ENCODE measurements around the gene ARMC6. TPM values are rescaled to one million over a fixed set of nuclear protein-coding genes. Genes with fewer than 3 reads are reported as not detected.

ARMC6 gene
- total RNA-seq, 1 experiment from 2014 or later, result 66.5 TPM

DNA sequence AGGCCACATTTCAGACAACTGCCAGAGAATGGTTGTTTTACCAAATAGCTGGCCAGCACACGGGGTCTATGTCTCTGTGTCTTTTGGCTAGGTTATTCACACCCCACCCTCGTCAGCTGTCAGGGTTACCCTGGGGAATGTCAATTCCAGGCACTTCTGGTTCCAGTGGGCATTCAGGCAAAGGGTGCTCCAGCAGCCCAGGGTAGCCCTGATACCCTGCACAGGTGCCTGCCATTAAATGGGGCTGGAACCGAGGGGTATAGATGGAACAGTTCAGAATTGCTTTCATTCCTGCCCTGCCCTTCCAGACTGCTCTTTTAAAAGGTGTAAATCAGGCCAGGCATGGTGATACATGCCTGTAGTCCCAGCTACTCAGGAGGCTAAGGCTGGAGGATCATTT lies 49.2 kb upstream of the ARMC6 start:
- no peak overlapping the region for H3T11ph ChIP-seq (ENCODE audit: low read length)
- no peak overlapping the region for H2BK20ac ChIP-seq (ENCODE audit: low read depth, low read length, poor library complexity, severe bottlenecking)
- no peak overlapping the region for H3K9ac ChIP-seq (ENCODE audit: extremely low read depth, insufficient read length, low read length)
- Mint-ChIP-seq H3K9me3 (no peaks in the 10 kb centered on the region), H3K36me3 (ENCODE audit: insufficient read depth in 1 of 3, low read depth in 3 of 3) (no peaks in the 10 kb centered on the region), H3K4me1 (peaks cover 5 to 7% of the 10 kb centered on the region in 2 experiments; a peak in 2 of 4 replicates), H3K4me3 (no peak overlapping the region), H3K27me3 (ENCODE audit: low read depth) (peaks cover 35% of the 10 kb centered on the region), H3K27ac (no peak overlapping the region)
- no peaks in the 10 kb centered on the region for H3K27me3 ChIP-seq (ENCODE audit: insufficient read depth, low read length)
- H3K9me3 ChIP-seq (ENCODE audit: control insufficient read depth, low read depth, low read length), result no peaks in the 10 kb centered on the region
- no peaks in the 10 kb centered on the region for H3K23me2 ChIP-seq (ENCODE audit: insufficient read length, low read depth, low read length, poor library complexity, severe bottlenecking)
- no peak for DNase-seq
- TF ChIP-seq, protein P1, sequence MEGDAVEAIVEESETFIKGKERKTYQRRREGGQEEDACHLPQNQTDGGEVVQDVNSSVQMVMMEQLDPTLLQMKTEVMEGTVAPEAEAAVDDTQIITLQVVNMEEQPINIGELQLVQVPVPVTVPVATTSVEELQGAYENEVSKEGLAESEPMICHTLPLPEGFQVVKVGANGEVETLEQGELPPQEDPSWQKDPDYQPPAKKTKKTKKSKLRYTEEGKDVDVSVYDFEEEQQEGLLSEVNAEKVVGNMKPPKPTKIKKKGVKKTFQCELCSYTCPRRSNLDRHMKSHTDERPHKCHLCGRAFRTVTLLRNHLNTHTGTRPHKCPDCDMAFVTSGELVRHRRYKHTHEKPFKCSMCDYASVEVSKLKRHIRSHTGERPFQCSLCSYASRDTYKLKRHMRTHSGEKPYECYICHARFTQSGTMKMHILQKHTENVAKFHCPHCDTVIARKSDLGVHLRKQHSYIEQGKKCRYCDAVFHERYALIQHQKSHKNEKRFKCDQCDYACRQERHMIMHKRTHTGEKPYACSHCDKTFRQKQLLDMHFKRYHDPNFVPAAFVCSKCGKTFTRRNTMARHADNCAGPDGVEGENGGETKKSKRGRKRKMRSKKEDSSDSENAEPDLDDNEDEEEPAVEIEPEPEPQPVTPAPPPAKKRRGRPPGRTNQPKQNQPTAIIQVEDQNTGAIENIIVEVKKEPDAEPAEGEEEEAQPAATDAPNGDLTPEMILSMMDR (conservative IDR thresholded peaks at IDR 0.05), result no peak
- no peak overlapping the region for H3K23ac ChIP-seq (ENCODE audit: insufficient read length, low read depth, low read length)
- peaks cover 2% of the 10 kb centered on the region for H4K20me1 ChIP-seq (ENCODE audit: control insufficient read depth, insufficient read depth, insufficient read length)
- no peak overlapping the region for H2BK15ac ChIP-seq (ENCODE audit: low read depth, low read length)
- H3K4me1 ChIP-seq (ENCODE audit: insufficient read depth, low read length), result no peaks in the 10 kb centered on the region
- H3K14ac ChIP-seq (ENCODE audit: insufficient read depth, low read length), result no peak overlapping the region
- H4K5ac ChIP-seq (ENCODE audit: insufficient read length, low read depth, low read length), result no peak overlapping the region
- H3K79me2 ChIP-seq (ENCODE audit: insufficient read depth, low read length), result no peaks in the 10 kb centered on the region
- no peak overlapping the region for H3K18ac ChIP-seq (ENCODE audit: insufficient read length, low read depth, low read length)
- no CpG with 5 or more reads among the region's 3 CpGs for WGBS (ENCODE audit: extremely low coverage, insufficient read length, low lambda C conversion rate)
- no peak overlapping the region for H3K4ac ChIP-seq (ENCODE audit: low read depth, low read length)
- H2AFZ ChIP-seq (ENCODE audit: low read length), result no peak overlapping the region
- H4K8ac ChIP-seq (replicated peaks; ENCODE audit: insufficient read length, low read depth, low read length), result no peak overlapping the region
- no peak overlapping the region for H2BK120ac ChIP-seq (ENCODE audit: low read depth, low read length, poor library complexity, severe bottlenecking)
- H4K91ac ChIP-seq (ENCODE audit: insufficient read length, low read depth, low read length), result no peak overlapping the region
- no peak overlapping the region for H3K4me2 ChIP-seq (ENCODE audit: insufficient read depth, insufficient read length, low read length)
- no peak overlapping the region for H3K27ac ChIP-seq (ENCODE audit: insufficient read length, low read depth, low read length)
- no peaks in the 10 kb centered on the region for H3K79me1 ChIP-seq (ENCODE audit: insufficient read depth, low read depth, low read length, poor library complexity, severe bottlenecking)
- no peak overlapping the region for H2BK5ac ChIP-seq (ENCODE audit: insufficient read length, low read length)
- no peak overlapping the region for H3K56ac ChIP-seq (ENCODE audit: insufficient read length, low read depth, low read length)
- H2AK5ac ChIP-seq (ENCODE audit: insufficient read length, low read length), result no peak overlapping the region
- H2BK12ac ChIP-seq (ENCODE audit: insufficient read length, low read depth, low read length), result no peak overlapping the region
